Activated CD4-positive, alpha-beta T cell treated with anti-CD3 and anti-CD28 coated beads, Interleukin-2, amount 50 U/mL, for 16 hours (primary cell): ENCODE results near the gene BOLA1.
"Not testable (repeated sequence)": the region's sequence is repeated elsewhere in the genome, so short reads cannot be mapped to it uniquely, and the experiment has no call there.

Experiments
- DNase-seq: peaks from one replicate; pipeline ENCODE4 v3.0.0-alpha.2; 2020

BOLA1 gene, protein sequence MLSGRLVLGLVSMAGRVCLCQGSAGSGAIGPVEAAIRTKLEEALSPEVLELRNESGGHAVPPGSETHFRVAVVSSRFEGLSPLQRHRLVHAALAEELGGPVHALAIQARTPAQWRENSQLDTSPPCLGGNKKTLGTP

DNA sequence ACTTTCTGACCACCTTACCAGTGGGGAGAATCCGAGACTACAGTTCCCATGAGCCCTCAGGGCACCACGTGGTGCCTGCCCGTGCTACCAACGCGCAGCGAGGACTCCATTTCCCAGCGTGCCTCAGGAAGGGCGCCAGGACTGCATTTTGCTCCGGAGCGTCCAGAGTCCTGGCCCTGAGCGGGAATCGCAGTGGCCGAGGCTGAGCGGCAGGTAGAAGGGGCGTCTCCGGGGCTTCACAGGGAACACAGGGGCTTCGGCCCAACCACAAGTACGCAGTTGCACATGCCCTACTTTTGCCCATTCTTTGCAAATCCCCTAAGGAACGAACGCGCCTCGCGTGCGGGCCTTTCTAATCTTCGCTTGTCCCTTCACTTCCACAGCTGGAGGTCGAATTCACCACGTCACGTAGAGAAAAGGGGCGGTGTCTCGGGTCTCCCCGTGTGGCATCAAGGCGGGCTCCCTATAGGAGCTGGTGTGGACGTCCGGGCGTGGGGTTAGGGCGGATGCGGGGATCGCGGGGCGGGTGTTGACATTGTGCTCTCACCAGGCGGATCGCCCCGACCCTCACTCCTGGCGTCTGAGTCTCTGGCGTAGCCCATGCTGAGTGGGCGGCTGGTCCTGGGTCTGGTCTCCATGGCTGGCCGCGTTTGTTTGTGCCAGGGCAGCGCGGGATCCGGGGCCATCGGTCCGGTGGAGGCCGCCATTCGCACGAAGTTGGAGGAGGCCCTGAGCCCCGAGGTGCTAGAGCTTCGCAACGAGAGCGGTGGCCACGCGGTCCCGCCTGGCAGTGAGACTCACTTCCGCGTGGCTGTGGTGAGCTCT is at the start of gene BOLA1:
Gene BOLA1, plus strand, starts transcription at position 109 of the 825 bp plus-strand sequence. Its CDS starts 492 bp downstream, at position 601.
- DNase-seq, result peak; percentile 90

DNA sequence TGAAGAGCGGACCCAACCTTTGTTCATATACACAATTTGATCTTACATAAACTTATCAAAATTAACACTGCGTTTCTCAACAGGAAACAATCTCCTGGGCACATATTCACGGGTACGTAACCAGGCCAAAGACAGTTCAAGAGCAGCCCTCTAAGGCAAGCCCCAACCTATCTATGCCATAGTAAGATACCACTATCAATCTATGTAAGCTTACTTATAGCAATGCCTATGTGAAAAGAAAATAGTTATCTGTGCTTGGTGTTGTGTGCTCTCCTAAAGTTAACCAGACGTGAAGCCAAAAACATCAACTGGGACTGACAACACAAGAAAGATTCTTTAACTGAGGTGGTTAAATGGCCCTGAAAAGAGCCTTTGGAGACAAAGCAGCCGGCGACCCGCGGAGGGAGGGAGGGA is 49.4 kb upstream of the BOLA1 start:
- DNase-seq, result peak; percentile 29

DNA sequence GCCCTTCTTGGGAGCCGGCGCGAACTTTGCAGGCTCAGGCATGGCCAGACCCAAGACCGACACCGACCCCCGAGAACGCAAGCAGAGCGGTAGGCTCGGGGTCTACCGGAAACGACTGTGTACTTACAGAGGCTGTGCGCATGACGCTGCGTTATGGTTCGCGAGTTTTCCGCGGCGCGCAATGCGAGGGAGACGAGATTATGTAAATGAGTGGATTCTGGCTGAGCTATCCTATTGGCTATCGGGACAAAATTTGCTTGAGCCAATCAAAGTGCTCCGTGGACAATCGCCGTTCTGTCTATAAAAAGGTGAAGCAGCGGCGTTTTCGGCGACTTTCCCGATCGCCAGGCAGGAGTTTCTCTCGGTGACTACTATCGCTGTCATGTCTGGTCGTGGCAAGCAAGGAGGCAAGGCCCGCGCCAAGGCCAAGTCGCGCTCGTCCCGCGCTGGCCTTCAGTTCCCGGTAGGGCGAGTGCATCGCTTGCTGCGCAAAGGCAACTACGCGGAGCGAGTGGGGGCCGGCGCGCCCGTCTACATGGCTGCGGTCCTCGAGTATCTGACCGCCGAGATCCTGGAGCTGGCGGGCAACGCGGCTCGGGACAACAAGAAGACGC is 48.5 kb upstream of the BOLA1 start:
- not testable (repeated sequence) for DNase-seq

DNA sequence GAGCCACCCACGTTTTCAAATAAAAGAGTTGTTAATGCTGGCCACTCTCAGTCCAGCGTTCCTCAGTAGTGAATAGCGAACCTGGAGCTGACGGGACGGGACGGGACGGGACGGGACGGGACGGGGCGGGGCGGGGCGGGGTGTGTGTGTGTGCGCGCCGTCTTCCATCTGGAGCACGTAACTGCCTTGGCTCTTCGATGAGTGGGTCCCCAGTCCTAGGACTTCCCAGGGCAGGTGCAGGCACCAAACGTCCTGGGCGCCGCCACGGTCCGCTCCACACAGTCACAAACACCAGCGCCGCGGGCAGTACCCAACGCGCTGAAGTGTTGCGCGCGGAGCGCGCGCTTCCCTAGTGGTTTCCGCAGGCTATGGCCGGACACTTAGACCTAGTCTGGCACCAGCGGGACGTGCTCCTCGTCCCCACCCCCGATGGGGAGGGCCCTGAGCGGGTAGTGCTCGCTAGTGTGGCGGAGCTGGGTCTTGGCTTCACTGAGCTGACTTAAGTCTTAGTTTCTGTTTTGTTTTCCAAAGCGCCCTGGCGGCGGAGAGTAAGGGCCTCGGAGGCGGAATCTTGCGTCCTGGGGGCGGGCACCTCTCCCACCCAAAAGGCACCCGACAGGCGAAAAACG is 47.7 kb upstream of the BOLA1 start:
- not testable (repeated sequence) for DNase-seq

DNA sequence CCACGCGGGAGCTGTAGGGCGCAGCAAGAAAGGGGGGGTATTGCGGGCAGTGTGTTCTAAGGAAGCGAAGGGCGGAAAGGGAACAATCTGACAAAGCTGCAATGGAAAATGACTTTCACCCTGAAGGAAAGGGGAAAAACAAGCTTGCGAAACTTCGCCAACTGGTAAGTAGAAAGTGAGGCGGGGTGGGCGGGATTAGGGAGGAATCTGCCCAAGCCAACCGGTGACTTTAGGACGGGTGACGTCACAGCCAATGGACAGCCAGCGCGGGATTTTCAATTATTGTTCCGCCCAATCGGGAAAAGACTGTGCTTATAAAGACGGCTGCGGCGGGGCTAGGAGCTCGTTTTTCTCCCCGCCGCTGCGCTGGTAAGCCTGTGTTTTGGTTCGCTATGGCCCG is 47.1 kb upstream of the BOLA1 start:
- DNase-seq, result not testable (repeated sequence)

DNA sequence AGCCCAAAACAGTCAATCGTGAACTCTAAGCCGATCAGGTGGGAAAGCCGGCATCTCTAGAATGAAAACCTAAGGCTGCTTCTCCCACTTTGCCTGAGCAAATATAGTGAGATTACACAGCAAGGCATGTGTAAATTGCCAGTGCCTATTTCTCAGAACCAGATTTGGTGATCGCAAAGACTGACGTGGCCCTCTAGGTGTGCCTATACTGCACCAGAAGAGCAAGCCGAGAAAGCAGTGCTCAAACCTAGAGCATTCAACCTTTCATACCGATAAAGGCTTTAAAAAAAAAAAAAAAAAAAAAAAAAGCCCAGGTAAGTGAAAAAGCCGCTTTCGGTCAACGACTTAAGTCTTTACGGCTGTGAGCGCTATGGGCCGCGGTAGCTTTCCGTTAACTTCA is 39.1 kb upstream of the BOLA1 start:
- not testable (repeated sequence) for DNase-seq

DNA sequence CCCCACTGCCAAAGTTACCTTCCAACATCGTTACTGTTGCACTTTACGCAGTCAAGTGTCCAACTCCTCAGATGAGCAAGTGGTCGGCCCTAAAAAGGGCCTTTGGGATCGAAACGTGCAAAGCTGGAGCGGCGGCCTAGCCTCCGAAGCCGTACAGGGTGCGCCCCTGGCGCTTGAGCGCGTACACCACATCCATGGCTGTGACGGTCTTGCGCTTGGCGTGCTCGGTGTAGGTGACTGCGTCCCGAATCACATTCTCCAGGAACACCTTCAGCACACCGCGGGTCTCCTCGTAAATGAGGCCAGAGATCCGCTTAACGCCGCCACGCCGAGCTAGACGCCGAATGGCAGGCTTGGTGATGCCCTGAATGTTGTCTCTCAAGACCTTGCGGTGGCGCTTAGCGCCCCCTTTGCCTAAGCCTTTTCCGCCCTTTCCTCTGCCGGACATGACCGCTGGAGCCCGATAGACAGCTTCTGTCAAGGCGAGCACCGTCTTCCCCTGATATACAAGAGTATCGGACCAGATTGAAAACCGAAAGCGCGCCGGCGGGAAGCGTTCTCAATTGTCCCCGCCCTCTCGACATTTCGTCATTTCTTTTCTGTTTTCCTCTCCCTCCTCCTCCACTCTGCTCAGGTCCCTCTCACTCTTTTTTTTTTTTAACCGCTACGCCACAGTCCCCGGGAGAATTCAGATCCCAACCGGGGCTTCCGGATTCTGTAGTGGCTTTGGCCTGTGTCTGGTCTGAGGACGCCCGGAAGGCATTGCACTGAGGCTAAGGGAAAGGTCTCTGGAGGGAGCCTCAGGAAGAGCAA is 38.5 kb upstream of the BOLA1 start:
- DNase-seq, result not testable (repeated sequence)

DNA sequence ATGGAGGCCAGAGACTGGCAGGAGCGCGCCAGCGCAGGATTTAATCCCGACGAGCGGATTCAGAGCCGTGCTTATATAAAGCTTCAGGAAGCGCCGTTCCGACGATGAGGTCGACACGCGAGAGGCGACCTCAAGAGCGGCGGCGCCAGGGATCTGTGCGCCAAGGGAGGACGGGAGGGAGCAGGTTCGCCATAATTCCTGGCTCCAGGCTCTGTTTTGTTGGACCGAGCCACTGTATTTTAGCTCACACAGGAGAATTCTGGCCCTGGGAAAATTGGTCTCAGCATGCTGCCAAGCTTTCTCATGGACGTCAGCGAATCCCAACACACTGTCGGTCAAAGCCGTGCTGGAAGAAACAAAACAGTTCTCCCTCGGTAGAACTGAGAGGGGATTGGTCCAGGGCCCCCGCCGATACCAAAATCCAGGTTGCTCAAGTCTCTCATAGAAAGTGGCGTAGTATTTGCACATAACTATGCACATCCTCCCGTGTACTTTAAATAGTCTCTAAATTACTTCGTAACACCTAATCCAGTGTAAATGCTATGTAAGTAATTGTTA is 37.8 kb upstream of the BOLA1 start:
- DNase-seq, result not testable (repeated sequence)

DNA sequence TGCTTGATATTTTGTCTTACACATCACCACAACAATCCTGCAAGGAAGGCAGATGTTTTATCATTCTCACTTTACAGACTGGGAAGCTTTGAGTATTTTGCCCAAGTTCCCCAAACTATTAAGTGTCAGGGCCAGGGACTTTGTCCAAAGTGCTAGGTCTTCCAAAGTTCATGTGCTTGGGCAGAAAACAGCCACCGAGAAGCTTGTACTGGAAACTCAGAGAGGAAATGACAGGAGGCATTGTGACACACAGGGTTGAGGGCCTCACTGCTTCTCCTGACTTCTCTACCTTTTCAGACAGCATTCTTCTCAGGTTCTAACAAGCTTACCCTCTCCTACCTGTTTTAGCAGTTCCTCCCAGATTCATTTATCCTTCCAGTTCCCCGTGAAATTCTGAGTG is 32.5 kb upstream of the BOLA1 start:
- not testable (repeated sequence) for DNase-seq

DNA sequence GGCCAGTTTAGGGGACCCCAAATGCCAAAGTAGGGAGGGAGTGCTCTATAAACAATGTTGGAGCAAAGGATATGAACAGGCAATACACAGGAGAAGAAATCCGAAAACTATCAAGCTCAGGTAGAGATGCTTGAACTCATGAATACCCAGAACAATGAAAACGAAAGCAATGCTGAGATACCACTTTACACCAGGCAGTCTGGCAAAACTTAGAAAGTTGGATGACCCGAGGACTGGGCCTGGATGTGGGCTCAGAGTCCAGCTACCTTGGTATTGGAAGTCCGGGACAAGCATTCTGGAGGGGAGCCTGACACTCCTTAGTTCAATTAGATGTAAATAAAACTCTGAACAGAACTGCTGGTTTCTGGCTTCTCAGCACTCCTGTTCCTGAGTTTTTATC is 26.3 kb upstream of the BOLA1 start:
- not testable (repeated sequence) for DNase-seq

DNA sequence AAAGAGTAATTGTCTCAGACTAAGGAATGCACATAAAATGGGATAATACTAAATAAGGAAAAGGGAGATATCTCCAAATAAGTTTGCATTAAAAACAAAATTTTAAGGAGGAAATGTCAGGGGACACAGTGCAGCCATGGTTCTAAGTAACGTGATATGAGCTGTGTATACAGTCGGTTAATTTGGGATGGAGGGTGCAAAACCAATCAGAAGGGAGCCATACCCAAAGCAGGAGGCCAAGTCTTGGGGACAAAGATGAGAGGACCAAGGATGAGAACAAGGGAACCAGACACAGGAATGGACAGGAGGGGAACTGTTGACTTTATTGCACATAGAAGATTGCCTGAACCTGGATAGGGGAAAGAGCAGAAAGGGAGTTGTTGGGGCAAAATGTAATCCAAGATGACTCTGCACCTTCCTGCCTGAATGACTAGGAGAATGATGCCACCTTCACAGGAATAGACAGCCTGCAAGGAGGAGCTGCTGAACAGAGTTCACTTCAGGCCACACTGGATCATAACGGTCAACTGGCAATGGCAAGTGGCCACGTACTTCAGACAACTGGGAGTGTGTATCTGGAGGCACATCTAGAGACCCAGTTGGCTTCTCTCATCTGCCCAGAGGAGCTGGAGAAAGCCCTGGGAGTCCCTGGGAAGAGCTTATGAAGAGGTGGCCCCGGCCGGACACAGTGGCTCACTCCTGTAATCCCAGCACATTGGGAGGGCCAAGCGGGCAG is 22.0 kb upstream of the BOLA1 start:
- DNase-seq, result no peak

DNA sequence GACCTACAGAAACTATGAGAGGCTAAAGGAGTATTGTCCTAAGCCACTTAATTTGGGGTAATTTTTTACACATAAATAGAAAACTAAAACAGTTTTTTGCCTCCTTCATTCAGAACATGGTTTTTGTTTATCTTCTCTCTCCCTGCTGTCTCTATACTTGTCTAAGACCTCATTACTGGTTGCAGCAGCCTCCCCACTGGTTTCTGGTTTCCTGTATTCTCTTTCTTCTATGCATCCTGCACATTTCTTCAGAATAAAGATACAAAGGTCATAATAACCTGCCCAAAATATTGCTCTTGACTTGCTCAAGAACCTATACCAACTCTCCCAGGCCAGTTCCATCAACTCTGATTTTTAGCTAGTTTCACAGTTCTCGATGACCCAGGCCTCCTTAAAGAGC is 19.8 kb upstream of the BOLA1 start:
- no peak for DNase-seq

DNA sequence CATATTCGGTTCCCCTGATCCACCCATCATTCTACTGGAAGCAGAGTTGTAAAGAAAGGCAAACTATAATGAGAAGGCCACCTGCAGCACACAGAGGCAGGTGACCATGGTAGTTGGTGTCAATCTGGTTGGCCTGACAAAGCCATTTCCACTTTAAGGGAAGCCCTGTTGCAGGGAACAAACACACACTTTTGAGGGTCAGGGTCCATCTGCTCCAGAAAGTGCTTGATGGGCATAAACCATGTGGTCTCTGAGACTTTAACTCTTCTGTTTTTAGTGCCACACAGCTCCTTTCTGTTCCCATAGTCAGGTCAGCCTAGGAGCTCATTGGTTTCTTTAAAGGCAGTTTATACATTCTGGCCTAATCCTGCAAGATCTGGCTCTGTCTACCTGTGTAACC is 17.5 kb upstream of the BOLA1 start:
- no peak for DNase-seq

DNA sequence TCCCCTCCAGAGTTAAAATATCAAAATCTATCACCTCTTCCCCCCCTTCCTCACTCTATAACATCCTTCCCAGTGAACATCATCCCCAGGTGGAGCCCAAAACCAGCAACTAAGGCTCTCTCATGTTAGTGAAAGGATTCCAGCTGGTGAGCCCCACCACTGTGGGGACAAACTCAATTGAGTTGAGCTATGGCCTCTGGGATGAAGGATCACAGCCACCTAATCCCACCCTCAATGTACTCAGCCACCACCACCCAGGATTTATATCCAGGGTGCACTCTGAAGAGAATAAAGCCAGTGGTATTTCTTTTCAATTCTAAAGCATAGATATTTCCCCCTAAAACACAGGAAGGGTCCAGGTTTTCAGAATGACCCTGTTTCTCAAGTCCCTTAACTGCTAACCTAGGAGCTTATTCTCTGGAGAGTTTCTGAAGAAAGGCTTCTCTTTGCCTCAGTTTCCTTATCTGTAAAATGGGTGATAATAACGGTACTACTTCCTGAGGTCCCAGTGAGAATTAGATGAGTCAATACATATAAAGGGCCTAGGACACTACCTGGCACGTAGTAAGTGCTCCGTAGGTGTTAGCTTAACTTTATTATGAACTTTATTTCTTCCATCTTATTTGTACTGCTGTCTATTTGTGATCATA is 15.6 kb upstream of the BOLA1 start:
- no peak for DNase-seq

DNA sequence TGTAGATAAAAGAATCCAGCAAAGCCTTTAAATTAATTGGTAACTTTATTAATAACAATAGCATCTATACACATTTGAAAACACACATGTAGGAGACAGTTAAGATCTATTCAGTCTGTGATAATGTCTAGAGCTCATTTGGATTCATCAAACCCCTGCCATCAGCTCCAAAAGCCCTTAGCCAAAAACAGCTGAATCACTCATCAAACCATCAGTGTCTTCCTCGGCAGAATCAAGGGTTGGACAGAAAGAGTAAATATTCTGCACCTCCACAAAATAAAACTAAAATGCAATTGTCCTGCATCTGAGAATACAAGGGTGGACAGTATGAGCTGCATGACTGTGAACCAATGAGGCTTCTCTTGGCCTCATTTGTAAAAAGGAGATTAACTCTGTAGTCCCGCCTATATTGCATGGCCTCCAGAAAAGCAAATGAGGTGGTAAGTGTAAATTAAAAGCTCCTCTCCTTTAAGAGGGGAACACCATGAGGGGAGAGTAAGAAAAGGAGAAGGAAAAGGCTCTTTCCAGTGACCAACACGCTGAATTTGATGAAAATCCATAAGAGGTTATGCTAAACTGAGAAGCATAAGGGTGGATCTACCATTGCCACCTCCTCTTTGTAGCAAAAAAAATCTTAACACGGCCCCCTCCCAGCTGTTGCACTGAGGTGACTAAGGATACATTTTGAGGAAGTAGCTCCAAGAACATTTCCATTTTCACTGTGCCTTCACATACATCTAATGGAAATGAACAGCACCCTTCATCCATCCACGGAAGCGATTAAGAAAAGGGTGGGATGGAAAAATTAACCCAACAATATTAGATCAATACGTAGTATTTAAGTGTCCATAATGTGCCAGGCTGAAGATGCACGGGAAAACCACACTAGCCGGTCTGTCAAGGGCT is 14.7 kb upstream of the BOLA1 start:
- peak; percentile 45 for DNase-seq

DNA sequence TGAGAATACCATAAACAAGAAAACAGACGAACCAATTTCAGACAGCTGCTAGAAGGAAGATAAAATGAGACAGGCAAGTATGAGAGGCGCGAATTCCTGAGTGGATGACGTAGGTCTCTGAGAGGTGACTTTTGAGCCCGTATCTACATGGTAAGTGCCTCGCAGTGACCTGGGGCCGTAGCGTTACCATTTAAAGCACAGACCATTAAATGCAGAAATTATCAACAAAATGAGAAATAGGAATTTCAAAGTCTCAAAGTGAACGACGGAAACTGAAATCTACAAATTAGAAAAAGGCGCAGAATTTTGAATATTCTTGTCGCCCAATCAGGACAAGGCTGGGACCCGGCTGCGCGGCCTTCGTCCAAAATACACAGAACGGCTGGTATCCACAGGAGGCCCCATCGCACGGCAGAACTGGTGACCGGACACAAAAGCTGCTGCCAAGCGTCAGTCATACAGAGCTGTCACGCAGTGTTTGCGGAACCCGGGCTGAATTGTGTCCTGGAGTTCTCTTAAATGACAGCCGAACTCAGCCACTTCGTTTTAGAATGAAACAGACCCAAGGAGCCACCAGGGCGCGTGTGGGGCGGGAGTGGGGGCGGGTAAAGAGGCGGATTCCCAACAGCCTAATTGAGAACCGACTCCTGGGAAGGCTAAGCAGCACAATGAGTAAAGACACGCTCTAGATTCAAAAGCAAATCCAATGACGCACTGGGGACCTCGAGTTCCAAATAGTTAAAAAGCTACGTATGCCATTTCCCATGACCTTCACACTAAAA is 13.8 kb upstream of the BOLA1 start:
- DNase-seq, result peak; percentile 86

DNA sequence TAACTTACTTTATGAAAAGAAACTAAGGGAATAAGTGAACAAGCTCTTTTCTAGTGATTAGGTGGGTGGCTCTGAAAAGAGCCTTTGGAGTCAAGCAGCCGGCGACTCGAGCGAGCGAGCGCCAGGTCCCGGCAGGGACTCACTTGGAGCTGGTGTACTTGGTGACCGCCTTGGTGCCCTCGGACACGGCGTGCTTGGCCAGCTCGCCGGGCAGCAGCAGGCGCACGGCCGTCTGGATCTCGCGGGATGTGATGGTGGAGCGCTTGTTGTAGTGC is 13.3 kb upstream of the BOLA1 start:
- DNase-seq, result not testable (repeated sequence)

DNA sequence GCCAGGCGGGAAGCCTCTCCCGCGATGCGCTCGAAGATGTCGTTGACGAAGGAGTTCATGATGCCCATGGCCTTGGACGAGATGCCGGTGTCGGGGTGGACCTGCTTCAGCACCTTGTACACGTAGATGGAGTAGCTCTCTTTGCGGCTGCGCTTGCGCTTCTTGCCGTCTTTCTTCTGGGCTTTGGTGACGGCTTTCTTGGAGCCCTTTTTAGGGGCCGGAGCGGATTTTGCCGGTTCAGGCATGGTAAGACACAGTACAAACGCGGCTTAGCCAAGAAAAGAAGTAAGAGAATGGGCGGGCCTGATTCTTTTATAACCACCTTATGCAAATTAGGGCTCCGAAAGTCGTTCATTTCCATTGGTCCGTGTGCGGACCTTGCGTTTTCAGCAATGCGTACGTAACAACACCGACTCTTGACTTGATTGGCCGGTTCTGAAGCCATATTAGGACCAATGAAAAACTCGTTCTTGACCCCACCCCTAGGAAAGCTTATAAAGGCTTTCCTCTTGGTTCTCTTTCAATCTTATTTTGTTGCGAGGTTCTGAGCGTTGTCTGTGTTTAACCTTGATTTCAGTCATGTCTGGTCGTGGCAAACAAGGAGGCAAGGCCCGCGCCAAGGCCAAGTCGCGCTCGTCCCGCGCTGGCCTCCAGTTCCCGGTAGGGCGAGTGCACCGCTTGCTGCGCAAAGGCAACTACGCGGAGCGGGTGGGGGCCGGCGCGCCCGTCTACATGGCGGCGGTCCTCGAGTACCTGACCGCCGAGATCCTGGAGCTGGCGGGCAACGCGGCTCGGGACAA is 12.8 kb upstream of the BOLA1 start:
- DNase-seq, result peak; percentile 97

DNA sequence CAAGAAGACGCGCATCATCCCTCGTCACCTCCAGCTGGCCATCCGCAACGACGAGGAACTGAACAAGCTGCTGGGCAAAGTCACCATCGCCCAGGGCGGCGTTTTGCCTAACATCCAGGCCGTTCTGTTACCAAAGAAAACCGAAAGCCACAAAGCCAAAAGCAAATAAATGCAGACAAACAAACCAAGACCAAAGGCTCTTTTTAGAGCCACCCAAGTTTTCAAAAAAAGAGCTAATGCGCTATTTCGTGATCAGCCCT is 12.2 kb upstream of the BOLA1 start:
- DNase-seq, result not testable (repeated sequence)
